Mucosa of stomach (tissue), 1 donor: ENCODE data around the gene PNPLA7.
"Not testable (repeated sequence)": the region's sequence is repeated elsewhere in the genome, so short reads cannot be mapped to it uniquely, and the experiment has no call there.

Experiments used
- H3K27me3 ChIP-seq: one replicate; pipeline ENCODE4 v1.7.0; 2013; ENCODE audit warnings: mild to moderate bottlenecking, low read length; ENCODE audit not compliant: control insufficient read depth, insufficient read depth
- H3K36me3 ChIP-seq: one replicate; pipeline ENCODE4 v1.7.0; 2013; ENCODE audit warnings: low read length; ENCODE audit not compliant: control insufficient read depth, insufficient read depth
- H3K4me1 ChIP-seq: one replicate; pipeline ENCODE4 v1.7.0; 2013; ENCODE audit warnings: mild to moderate bottlenecking, low read length; ENCODE audit not compliant: control insufficient read depth, insufficient read depth
- H3K4me3 ChIP-seq: one replicate; pipeline ENCODE4 v1.7.0; 2013; ENCODE audit warnings: low read length
- H3K9ac ChIP-seq: one replicate; pipeline ENCODE4 v1.7.0; 2013; ENCODE audit warnings: mild to moderate bottlenecking, low read length, moderate library complexity
- H3K9me3 ChIP-seq: one replicate; pipeline ENCODE4 v1.7.0; 2013; ENCODE audit warnings: mild to moderate bottlenecking, low read length, moderate library complexity; ENCODE audit not compliant: control insufficient read depth
- donor health status: Pancreatic carcinoma.

PNPLA7 gene

DNA sequence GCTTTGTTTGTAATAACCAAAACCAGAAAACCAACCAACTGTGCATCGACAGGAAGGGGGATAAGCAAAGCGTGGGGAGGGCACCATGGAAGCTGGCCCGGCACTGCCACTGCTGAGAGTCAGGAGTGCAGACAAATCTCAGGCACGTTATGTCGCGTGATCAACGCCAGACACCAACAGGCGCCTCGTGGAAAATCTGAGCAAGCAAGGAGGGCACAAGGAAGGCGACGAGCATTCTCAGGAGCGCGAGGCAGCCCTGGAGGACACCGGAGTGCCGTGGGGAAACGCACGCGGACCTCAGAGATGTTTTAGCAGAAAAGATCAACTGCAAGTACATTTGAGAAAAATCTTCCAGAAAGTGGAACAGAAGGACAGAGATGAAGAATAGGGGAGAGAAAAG lies 75.9 kb downstream of the PNPLA7 start:
- Histone ChIP-seq H3K9me3 (no peaks in the 10 kb centered on the region), H3K4me3 (no peak overlapping the region), H3K36me3 (no peaks in the 10 kb centered on the region), H3K27me3 (no peaks in the 10 kb centered on the region), H3K9ac (no peak overlapping the region), H3K4me1 (no peaks in the 10 kb centered on the region)

DNA sequence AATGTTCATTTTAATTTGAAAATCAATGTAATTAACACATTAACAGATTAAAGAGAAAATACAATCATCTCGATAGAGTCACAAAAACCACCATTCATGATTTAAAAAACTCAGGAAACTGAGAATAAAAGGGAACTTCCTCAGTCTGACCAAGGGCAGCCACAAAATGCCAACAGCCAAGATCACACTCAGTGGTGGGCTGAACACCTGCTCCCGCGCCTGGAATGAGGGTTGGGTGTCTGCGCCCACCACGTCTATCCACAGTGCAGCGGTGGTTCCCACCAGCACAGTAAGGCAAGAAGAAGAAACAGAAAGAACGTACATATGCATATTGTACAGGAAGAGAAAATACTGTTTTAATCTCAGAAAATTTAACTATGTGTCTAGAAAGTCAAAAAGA lies 79.4 kb downstream of the PNPLA7 start:
- Histone ChIP-seq H3K36me3 (no peaks in the 10 kb centered on the region), H3K9me3 (no peaks in the 10 kb centered on the region), H3K9ac (no peak overlapping the region), H3K4me1 (no peaks in the 10 kb centered on the region), H3K27me3 (no peaks in the 10 kb centered on the region), H3K4me3 (no peak overlapping the region)

DNA sequence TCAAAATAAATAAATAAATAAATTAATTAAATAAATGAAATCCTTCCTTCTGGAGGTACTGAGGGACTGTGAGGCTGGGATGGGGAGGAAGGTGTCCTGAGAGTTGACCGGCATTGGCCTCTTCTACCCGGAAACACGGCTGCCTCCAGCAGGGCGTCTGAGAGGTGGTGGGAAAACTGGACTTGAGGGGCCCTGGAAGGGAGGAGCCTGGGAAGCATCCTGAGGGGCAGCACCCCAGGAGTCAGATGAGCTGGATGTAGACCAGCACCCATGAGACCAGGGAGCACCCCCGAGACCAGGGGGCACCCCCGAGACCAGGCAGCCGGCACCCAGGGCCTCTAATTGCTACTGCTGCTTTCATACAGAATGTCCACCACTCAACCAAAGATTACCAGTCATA lies 82.3 kb downstream of the PNPLA7 start:
- Histone ChIP-seq H3K4me3 (no peak overlapping the region), H3K4me1 (no peaks in the 10 kb centered on the region), H3K9me3 (no peaks in the 10 kb centered on the region), H3K36me3 (no peaks in the 10 kb centered on the region), H3K27me3 (no peaks in the 10 kb centered on the region), H3K9ac (no peak overlapping the region)

DNA sequence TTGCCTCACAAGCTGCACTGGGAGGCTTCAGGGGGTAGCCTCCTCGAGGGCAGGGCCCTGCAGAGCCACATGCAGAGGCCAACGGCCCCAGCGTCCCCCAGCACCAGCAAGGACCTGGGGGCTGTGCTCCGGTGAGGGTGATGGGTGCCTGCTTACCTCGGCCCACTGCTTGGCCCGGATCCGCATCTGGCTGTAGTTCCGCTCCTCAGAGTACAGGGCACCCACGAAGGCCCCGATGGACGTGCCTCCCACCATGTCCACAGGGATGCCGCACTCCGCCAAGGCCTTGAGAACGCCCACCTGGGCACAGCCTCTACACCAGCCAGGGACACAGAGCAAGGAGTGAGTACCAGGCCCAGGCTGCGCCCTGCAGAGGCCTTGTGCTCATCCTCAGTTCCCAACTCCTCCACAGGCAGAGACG lies 83.0 kb downstream of the PNPLA7 start:
- Histone ChIP-seq H3K36me3 (no peaks in the 10 kb centered on the region), H3K27me3 (no peaks in the 10 kb centered on the region), H3K4me3 (no peak overlapping the region), H3K4me1 (no peaks in the 10 kb centered on the region), H3K9me3 (no peaks in the 10 kb centered on the region), H3K9ac (no peak overlapping the region)

DNA sequence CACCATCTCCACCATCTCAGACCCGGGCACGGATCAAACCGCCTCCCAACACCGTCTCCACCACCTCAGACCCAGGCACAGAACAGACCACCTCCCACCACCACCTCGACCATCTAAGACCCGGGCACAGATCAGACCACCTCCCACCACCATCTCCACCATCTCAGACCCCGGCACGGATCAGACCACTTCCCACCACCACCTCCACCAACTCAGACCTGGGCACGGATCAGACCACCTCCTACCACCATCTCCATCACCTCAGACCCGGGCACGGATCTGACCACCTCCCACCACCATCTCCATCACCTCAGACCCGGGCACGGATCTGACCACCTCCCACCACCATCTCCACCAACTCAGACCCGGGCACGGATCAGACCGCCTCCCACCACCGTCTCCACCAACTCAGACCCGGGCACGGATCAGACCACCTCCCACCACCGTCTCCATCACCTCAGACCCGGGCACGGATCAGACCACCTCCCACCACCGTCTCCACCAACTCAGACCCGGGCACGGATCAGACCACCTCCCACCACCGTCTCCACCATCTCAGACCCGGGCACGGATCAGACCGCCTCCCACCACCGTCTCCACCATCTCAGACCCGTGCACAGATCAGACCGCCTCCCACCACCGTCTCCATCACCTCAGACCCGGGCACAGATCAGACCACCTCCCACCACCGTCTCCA lies 83.7 kb downstream of the PNPLA7 start:
- not testable (repeated sequence) for H3K27me3 ChIP-seq, H3K36me3 ChIP-seq, H3K9ac ChIP-seq, H3K4me3 ChIP-seq, H3K9me3 ChIP-seq, H3K4me1 ChIP-seq

DNA sequence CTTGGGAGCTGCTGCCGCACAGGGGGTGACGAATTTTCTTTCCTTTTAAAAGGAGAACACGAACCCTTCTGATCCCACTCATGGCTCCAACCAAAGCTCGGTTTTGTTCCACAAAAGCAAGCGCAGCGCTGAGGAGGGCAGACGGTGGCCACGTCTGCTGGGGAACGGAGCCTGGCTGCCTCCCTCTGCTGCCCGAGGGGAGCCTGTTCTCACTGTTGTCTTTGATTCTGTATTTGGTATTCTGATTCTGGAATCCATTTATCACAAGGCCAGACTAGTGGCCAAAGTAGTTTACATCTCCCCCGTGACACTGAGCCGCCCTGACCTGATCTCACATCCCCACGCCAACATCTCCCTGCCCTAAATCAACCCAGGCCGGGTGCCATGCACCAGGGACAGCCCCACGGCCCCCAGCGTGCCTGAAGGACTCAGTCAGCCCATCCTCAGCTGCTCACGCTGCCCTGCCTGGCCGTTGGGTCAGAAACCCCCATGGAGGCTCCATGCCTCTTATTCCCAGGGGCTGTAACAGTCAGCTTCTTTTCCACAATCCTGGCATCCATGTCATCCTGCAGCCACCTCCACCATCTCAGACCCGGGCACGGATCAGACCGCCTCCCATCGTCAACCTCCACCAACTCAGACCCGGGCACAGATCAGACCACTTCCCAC lies 84.3 kb downstream of the PNPLA7 start:
- Histone ChIP-seq H3K4me3 (no peak overlapping the region), H3K9me3 (no peaks in the 10 kb centered on the region), H3K4me1 (no peaks in the 10 kb centered on the region), H3K36me3 (no peaks in the 10 kb centered on the region), H3K9ac (no peak overlapping the region), H3K27me3 (no peaks in the 10 kb centered on the region)

DNA sequence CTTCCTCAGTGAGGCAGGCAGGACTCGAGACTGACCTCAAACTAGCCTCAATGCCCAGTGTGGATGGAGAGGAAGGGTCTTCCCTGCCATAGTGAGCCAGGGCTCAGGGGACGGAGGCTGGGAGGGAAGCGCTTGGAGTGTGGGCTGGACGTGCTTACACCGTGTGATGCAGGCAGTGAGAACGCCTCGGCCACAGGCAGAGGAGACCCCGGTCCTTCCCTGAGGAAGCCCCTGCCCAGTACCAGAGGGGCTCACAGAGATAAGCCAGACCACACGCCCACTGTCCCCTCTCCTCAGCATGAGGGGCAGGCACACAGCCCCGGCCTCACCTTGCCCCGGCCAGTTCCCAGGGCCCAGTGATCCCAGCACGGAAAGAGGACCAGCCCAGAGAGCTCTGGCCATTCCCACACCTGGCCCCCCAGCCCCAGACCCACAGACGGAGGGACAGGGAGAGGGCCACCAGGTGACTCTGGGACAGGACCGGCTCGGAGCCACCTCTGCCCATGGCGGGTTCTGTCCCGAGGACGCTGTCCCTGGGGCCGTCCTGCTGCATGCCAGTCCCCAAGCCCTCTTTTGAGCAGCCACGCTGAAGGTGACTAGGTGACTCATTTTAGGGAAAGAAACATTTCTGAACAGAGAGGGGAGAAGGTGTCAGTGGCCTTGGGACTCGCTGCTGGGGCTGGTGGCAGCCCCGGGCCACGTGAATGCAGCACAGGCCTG lies 85.0 kb downstream of the PNPLA7 start:
- Histone ChIP-seq H3K9ac (no peak overlapping the region), H3K4me1 (no peaks in the 10 kb centered on the region), H3K27me3 (no peaks in the 10 kb centered on the region), H3K4me3 (no peak overlapping the region), H3K9me3 (no peaks in the 10 kb centered on the region), H3K36me3 (no peaks in the 10 kb centered on the region)

DNA sequence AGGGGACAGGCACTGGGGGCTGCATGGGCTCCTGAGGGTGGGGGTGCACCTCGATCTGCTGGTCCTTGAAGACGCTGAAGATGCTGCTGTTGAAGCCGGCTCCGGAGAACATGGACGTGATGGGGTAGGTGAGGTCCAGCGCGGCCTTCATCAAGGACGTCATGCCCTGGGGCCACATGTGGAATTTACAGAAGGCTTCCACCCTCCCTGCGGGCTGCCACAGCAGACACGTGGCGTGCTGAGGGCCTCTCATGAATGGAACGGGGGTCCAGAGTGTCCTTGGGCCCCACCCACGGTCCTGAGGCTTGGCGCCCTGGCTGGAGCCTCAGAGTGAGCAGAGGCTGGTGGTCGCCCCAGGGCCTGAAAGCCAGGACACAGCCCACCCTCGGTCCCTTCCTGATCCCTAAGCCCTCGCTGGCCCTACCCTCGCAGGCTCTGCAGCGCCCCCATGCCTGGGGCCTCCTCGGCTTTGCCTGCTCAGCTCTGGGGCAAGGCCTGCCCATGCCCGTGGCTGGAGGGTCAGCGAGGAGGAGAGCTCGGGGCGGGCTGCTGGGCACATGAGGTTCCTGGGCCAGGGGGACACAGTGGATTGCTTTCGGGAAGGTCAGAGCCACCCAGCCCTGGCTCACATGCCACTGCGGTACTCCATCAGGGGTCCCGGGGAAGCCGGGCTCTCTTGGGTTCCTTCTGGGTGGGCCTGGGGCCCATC lies 85.8 kb downstream of the PNPLA7 start:
- Histone ChIP-seq H3K9me3 (no peaks in the 10 kb centered on the region), H3K9ac (no peak overlapping the region), H3K27me3 (no peaks in the 10 kb centered on the region), H3K4me1 (peaks cover 4% of the 10 kb centered on the region), H3K36me3 (no peaks in the 10 kb centered on the region), H3K4me3 (no peak overlapping the region)

DNA sequence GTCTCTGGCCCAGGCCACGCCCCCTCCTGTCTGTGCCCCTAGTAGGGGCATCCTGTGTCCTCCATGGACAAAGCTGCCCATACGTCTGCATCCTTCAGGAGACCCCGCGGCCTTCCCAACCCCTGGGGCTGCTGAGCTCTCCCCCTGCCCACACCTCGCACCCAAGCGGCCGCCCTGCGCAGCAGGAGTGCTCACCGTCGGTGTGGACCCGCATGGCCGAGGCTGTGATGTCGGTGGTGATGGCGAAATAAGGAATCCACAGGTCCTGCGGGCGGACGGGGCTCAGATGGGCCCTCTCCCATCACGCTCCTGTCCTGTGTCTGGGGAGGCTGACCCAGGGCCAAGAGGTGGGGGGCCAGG lies 86.3 kb downstream of the PNPLA7 start:
- Histone ChIP-seq H3K4me3 (no peak overlapping the region), H3K9ac (no peak overlapping the region), H3K4me1 (peaks cover 6% of the 10 kb centered on the region), H3K27me3 (no peaks in the 10 kb centered on the region), H3K9me3 (no peaks in the 10 kb centered on the region), H3K36me3 (no peaks in the 10 kb centered on the region)

DNA sequence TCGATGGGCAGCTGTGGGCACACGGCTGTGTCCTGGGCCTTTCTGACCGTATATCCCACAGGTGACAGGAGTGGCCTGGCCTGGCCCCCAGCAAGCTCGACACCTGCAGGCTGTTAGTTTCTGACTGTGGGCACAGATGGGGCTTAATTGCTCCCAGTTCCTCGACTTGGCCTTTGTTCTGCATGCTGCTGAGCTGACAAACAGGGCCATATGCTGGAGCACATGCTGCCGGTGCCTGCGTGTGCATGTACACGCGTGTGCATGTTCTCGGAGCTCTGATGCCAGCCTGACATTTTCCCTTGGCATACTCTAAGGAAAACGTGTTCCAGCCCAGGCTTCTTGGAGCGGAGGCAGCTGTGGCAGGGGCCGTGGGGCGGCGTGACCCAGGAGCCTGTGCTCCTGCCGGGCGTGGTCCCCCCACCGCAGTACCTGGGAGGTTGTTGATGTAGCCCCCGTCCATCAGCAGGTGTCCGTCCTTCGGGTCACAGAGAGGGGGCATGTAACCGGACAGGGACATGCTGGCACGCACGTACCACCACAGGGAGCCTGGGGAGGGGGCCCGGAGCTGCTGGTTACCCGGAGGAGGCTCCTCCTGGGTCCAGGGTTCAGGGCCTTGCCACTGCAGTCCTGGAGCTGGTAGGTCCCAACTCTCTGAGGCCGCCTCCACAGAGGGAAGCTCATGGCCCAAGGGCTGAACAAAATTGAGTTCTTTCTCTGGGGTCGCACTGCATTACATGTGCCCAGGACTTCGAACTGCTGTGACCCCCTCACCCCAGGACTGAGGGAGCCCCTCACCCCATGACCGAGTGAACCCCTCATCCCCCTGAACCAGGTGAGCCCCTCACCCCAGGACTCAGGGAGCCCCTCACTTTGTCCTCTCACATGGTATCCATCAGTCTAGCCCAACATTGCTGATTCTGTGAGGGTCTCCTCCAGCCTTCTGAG lies 86.9 kb downstream of the PNPLA7 start:
- Histone ChIP-seq H3K9me3 (no peaks in the 10 kb centered on the region), H3K4me3 (no peak overlapping the region), H3K36me3 (no peaks in the 10 kb centered on the region), H3K4me1 (peaks cover 11% of the 10 kb centered on the region), H3K9ac (no peak overlapping the region), H3K27me3 (no peaks in the 10 kb centered on the region)

DNA sequence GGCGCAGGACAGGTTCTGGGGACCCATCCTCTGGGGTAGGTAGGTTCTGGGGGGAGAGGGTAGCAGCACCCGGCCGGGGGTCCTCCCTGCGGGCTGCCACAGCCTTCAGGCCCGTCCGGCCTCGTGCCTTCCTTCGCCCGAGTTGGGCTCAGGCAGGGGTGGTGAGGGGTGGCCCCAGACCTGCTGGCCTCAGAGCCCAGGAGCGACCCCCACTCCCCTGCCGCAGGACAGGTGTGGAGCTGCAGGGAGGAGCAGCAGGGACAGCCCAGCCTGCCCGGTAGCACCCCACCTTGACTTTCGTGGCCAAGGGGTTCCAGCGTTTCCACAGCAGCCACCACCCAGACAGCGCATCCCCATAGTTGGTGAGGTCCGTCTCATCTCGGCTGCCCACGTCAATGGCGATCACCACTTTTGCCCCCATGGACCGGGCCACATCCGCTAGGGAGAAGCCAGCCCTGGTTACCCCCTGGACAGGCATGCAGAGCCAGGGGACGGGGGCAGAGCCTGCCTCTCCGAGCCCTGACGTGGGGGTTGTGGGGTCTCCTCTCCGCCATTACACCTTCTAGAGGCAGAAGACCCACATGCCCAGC lies 87.7 kb downstream of the PNPLA7 start:
- H3K36me3 ChIP-seq: no peaks in the 10 kb centered on the region
- H3K27me3 ChIP-seq: no peaks in the 10 kb centered on the region
- H3K4me1 ChIP-seq: peaks cover 18% of the 10 kb centered on the region
- no peak overlapping the region for H3K9ac ChIP-seq
- H3K4me3 ChIP-seq: no peak overlapping the region
- H3K9me3 ChIP-seq: no peaks in the 10 kb centered on the region
